BLaER1 treated with 17β-estradiol and CSF1 and Interleukin-3, amounts not matched to agents 10 nM and 100 nM (cell line): ENCODE data around the gene SLC10A1.
"Not testable (repeated sequence)": the region's sequence is repeated elsewhere in the genome, so short reads cannot be mapped to it uniquely, and the experiment has no call there.

Experiments
- H3K27ac ChIP-seq, 11 experiments: shearing (Covaris generic); formaldehyde crosslinking; 2 replicates each; pipeline ENCODE4 v1.8.1; 2022
- H3K27me3 ChIP-seq, 11 experiments: shearing (Covaris generic); formaldehyde crosslinking; 2 replicates each; pipeline ENCODE4 v1.8.1; 2022
- H3K36me3 ChIP-seq, 11 experiments: shearing (Covaris generic); formaldehyde crosslinking; 2 replicates each; pipeline ENCODE4 v1.8.1; 2022
- H3K4me1 ChIP-seq, 10 experiments: shearing (Covaris generic); formaldehyde crosslinking; 2 replicates each; pipeline ENCODE4 v1.8.1; 2022
- H3K4me2 ChIP-seq, 11 experiments: shearing (Covaris generic); formaldehyde crosslinking; 2 replicates each; pipeline ENCODE4 v1.8.1; 2022
- H3K4me3 ChIP-seq, 10 experiments: shearing (Covaris generic); formaldehyde crosslinking; 2 replicates each; pipeline ENCODE4 v1.8.1; 2022
- H3K9ac ChIP-seq, 11 experiments: shearing (Covaris generic); formaldehyde crosslinking; 2 replicates each; pipeline ENCODE4 v1.8.1; 2022
- H3K9me3 ChIP-seq, 11 experiments: shearing (Covaris generic); formaldehyde crosslinking; replicated peaks in 1 of 11; 2 replicates each; pipeline ENCODE4 v1.8.1; 2022
- H4K20me1 ChIP-seq, 11 experiments: shearing (Covaris generic); formaldehyde crosslinking; 2 replicates each; pipeline ENCODE4 v1.8.1; 2022
- Cebpa-rat ChIP-seq, 11 experiments: shearing (Covaris generic); IDR thresholded peaks; 2 replicates each; pipeline ENCODE4 v1.8.1; 2022

SLC10A1 gene

DNA sequence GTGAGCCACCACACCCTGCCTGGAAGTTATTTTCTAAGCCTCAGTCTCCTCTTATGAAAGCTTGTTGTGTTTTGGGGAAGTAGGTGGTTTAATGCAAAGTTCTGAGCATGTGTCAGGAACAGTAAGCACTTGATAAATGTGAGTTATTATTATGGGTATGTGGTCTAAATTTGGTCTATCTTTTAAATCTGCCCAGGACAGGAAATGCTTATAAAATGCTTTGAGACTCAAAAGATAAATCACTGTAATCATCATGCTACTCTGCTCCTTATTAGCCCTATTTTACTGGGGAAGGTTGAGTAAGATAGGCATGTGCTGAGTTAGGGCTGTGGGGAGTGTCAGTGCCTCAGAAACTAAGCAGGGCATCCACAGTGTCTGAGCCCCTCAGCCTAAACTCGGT lies 43.2 kb downstream of the SLC10A1 start:
- H4K20me1 ChIP-seq: no peaks in the 10 kb centered on the region
- H3K4me2 ChIP-seq: peak overlapping the region in 9 of 11 experiments; percentile 1 to 64 (median 31); a peak in 13 of 22 replicates
- no peak overlapping the region for H3K4me3 ChIP-seq
- peak overlapping the region in 2 of 11 experiments; percentile 34 to 49; a peak in 3 of 22 replicates for H3K27ac ChIP-seq
- H3K4me1 ChIP-seq: peaks cover 0 to 41% (median 13%) of the 10 kb centered on the region in 10 experiments; a peak in 18 of 20 replicates
- peaks cover 0 to 18% (median 0%) of the 10 kb centered on the region in 11 experiments; a peak in 3 of 22 replicates for H3K9me3 ChIP-seq
- no peak for TF ChIP-seq Cebpa-rat (IDR thresholded peaks at IDR 0.05)
- no peak overlapping the region for H3K9ac ChIP-seq
- no peaks in the 10 kb centered on the region for H3K36me3 ChIP-seq
- no peaks in the 10 kb centered on the region for H3K27me3 ChIP-seq

DNA sequence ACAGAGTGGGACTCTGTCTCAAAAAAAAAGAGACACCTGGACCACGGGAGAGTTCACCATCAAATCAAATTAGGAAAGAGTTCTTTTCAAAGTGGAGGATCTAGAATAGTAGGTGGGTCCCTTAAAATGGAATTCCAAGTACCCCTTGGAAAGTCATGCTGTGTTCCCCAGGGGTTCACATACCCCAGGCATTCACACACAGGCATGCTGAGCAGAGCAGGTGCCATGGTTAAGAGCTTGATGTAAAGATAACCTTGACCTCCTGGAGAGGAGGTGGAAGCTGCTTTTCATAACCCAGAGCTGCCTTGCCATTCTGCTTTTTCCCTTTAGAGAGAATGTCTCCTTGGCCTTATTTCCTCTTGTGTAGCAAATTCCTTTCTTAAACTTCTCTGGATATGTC lies 44.3 kb downstream of the SLC10A1 start:
- peak overlapping the region in 1 of 11 experiments; percentile 56; a peak in 2 of 22 replicates for H3K4me2 ChIP-seq
- no peak for TF ChIP-seq Cebpa-rat (IDR thresholded peaks at IDR 0.05)
- H3K36me3 ChIP-seq: no peaks in the 10 kb centered on the region
- H3K4me3 ChIP-seq: no peak overlapping the region
- H3K27ac ChIP-seq: 0 out of 22 replicates have a peak overlapping the region, but pooled peaks of 1 of the 11 experiments have one; percentile 49
- H3K9ac ChIP-seq: no peak overlapping the region
- H4K20me1 ChIP-seq: no peaks in the 10 kb centered on the region
- no peaks in the 10 kb centered on the region for H3K27me3 ChIP-seq
- peaks cover 0 to 18% (median 0%) of the 10 kb centered on the region in 11 experiments; a peak in 3 of 22 replicates for H3K9me3 ChIP-seq
- H3K4me1 ChIP-seq: peaks cover 0 to 35% (median 13%) of the 10 kb centered on the region in 10 experiments; a peak in 18 of 20 replicates

DNA sequence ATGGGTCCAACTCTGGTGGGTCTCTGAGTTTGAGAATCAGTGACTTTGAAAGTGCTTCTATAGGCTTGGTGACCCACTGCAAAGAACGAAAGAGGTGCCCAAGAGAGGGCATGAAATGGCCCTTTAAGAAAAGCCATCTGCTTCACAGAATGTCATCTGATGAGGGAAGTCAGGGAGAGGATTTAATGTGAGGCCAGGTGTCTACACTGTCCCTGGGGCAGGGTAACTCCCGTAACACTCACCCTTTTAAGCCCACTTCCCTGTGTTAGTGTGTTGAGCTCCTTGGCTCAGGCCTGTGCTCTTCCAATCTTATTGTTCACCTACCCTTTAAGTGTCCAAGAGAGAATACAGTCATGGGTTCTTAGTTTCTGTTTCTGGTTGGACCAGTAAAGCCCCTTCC lies 46.5 kb downstream of the SLC10A1 start:
- H3K9ac ChIP-seq: no peak overlapping the region
- H4K20me1 ChIP-seq: no peaks in the 10 kb centered on the region
- H3K36me3 ChIP-seq: no peaks in the 10 kb centered on the region
- no peaks in the 10 kb centered on the region for H3K27me3 ChIP-seq
- no peak overlapping the region for H3K4me3 ChIP-seq
- H3K4me2 ChIP-seq: no peak overlapping the region
- no peak for TF ChIP-seq Cebpa-rat (IDR thresholded peaks at IDR 0.05)
- peaks cover 0 to 18% (median 0%) of the 10 kb centered on the region in 11 experiments; a peak in 3 of 22 replicates for H3K9me3 ChIP-seq
- H3K4me1 ChIP-seq: peaks cover 6 to 34% (median 19%) of the 10 kb centered on the region in 10 experiments; a peak in 19 of 20 replicates
- no peak overlapping the region for H3K27ac ChIP-seq

DNA sequence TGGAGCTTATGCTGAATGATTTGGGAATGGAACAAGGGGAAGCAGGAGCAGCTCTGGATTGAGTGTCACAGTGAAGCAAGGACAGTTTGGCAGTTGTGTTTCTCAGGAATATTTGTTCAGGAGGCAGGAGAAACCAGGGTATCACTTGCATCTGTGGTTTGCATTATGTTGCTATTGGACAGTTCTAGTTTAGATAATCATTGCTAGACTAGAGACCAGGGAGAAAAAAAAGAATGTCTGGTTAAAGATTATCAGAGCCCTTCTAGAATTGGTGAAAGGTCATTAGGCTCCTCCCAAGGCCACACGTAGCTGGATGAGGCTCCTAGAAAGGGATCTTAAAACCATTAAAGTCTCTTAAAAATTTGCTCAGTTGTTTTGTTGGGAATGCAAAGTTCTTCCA lies 47.1 kb downstream of the SLC10A1 start:
- Histone ChIP-seq H4K20me1 (no peaks in the 10 kb centered on the region), H3K4me2 (no peak overlapping the region), H3K4me1 (peaks cover 6 to 29% (median 18%) of the 10 kb centered on the region in 10 experiments; a peak in 19 of 20 replicates), H3K36me3 (no peaks in the 10 kb centered on the region), H3K27me3 (no peaks in the 10 kb centered on the region), H3K27ac (no peak overlapping the region), H3K4me3 (no peak overlapping the region), H3K9ac (no peak overlapping the region), H3K9me3 (peaks cover under 1 to 20% (median 2%) of the 10 kb centered on the region in 11 experiments; a peak in 14 of 22 replicates)
- TF ChIP-seq Cebpa-rat (IDR thresholded peaks at IDR 0.05): no peak

DNA sequence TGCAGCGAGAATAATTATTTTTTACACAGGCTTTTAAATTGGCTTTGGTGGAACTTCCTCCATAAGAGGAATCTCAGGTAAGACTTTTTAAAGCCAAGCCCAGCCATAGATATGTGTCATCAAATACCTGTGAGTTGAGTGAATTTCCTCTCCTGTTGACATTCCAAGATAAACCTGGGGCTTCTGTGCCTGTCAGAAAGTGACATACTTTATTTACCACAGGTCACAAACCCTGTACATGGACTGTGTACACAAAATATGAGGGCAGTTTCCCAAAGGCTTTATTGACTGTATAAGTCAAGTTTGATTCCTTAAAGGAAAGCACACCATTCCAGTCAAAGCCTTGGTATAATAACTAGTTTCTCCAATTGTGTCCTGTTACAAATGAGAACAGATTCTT lies 56.0 kb downstream of the SLC10A1 start:
- peaks cover 0 to 1% (median 0%) of the 10 kb centered on the region in 10 experiments; a peak in 4 of 20 replicates for H3K4me1 ChIP-seq
- TF ChIP-seq Cebpa-rat (IDR thresholded peaks at IDR 0.05): no peak
- no peak overlapping the region for H3K4me2 ChIP-seq
- no peaks in the 10 kb centered on the region for H3K27me3 ChIP-seq
- no peaks in the 10 kb centered on the region for H3K36me3 ChIP-seq
- H4K20me1 ChIP-seq: no peaks in the 10 kb centered on the region
- H3K9me3 ChIP-seq: peaks cover 28 to 39% (median 33%) of the 10 kb centered on the region in 11 experiments
- no peak overlapping the region for H3K9ac ChIP-seq
- H3K4me3 ChIP-seq: no peak overlapping the region
- H3K27ac ChIP-seq: no peak overlapping the region

DNA sequence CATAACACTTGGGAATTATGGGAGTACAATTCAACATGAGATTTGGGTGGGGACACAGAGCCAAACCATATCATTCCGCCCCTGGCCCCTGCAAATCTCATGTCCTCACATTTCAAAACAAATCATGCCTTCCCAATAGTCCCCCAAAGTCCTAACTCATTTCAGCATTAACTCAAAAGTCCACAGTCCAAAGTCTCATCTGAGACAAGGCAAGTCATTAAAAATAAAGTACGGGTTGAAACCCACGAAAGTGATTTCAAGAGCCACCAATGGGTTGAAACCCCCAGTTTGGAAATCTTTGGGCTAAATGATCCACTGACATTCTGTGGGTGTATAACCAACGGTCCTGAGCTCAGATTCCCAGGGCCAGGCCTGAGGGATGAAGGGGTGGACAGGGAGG lies 60.6 kb downstream of the SLC10A1 start:
- H3K36me3 ChIP-seq, H3K9me3 ChIP-seq, H3K4me3 ChIP-seq, H3K4me1 ChIP-seq, H3K27me3 ChIP-seq, H3K4me2 ChIP-seq, H3K27ac ChIP-seq, H4K20me1 ChIP-seq, H3K9ac ChIP-seq: not testable (repeated sequence)

DNA sequence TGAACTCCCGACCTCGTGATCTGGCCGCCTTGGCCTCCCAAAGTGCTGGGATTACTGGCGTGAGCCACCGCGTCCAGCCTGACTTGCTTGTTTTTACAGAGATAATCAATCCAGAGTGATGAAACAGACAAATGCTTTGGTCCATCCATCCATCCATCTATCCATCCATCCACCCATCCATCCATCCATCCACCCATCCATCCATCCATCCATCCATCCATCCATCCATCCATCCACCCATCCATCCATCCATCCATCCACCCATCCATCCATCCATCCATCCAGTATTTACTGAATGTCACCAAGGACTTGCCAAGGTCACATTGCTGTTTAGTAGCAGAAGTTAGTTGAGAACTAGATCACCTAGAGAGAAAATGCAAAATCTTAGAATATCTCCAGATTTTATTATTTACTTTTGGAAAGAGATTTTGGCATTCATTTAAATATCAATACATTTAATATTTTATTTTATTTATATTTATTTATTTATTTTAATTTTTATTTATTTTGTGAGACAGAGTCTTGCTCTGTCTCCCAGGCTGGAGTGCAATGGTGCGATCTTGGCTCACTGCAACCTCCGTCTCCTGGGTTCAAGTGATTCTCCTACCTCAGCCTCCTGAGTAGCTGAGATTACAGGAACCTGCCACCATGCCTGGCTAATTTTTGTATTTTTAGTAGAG lies 65.0 kb downstream of the SLC10A1 start:
- not testable (repeated sequence) for H3K27ac ChIP-seq, H3K4me3 ChIP-seq, H3K27me3 ChIP-seq, H4K20me1 ChIP-seq, H3K9ac ChIP-seq, H3K9me3 ChIP-seq, H3K4me2 ChIP-seq, H3K36me3 ChIP-seq
- H3K4me1 ChIP-seq: peaks cover 0 to 22% (median 4%) of the 10 kb centered on the region in 10 experiments; a peak in 9 of 20 replicates

DNA sequence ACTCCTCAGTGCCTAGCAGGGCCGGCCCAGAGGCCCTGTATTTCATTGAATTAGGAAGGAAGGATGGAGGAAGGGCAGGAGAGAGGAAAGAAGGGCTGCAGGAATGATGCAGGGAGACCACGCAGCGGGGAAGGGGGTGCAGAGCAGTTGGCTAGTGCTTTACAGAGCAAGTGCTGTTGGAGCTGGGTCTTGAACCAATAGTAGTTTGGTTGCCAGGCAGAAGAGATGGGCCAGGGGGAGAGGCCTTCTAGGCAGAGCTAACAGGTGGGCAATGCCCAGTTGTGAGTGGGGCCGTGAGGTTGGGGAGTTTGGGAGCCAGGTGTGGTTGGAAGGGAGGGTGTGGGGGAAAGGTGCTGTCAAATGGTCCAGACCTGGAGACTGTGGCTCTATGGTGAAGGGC lies 69.2 kb downstream of the SLC10A1 start:
- no peaks in the 10 kb centered on the region for H3K36me3 ChIP-seq
- no peak overlapping the region for H3K27ac ChIP-seq
- H4K20me1 ChIP-seq: no peaks in the 10 kb centered on the region
- peaks cover 8 to 45% (median 20%) of the 10 kb centered on the region in 10 experiments for H3K4me1 ChIP-seq
- H3K4me3 ChIP-seq: no peak overlapping the region
- no peak overlapping the region; a peak in 1 of 22 replicates for H3K9ac ChIP-seq
- TF ChIP-seq Cebpa-rat (IDR thresholded peaks at IDR 0.05): no peak
- H3K9me3 ChIP-seq: no peaks in the 10 kb centered on the region
- peak overlapping the region in 2 of 11 experiments; percentile 73 to 82; a peak in 2 of 22 replicates for H3K4me2 ChIP-seq
- H3K27me3 ChIP-seq: no peaks in the 10 kb centered on the region

DNA sequence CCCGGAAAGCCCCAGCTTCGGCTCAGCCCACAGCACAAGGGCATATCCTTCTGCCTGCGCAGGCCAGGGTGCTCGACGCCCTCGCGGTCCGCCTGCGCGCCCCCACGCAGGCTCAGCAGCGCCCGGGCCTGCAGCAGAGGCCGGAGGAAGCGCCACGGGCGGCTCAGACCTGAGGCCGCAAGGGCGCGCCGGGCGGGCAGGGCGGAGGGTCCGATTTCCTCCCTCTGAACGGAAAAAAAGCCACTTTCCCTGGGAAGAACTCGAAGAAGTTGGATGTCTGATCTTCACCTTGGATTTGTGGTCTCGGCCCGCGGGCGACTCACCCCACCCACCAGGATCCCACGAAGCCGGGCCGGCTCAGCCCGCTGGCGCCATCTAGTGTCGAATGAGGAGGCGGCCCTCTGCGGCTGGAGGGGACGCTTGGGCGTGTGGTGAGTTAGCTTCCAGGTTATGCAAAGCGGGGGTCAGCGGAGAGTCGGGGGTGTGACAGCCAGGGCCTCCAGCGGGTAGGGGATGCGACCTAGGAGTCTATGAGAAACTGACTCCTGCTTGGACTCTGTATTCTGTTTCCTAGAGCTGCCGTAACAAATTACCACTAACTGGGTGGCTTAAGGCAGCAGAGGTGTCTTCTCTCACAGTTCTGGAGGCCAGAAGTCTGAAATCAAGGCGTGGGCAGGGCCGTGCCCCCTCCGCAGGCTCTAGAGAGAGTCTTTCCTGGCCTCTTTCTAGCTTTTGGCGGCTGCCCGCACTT lies 70.1 kb downstream of the SLC10A1 start:
- Histone ChIP-seq H3K9me3 (no peaks in the 10 kb centered on the region), H3K9ac (peak overlapping the region; percentile 42 to 73 (median 59); a peak in 19 of 22 replicates), H3K36me3 (no peaks in the 10 kb centered on the region), H3K27me3 (no peaks in the 10 kb centered on the region), H4K20me1 (no peaks in the 10 kb centered on the region), H3K4me1 (peaks cover 8 to 45% (median 20%) of the 10 kb centered on the region in 10 experiments), H3K4me3 (peak overlapping the region in 9 of 10 experiments; percentile 26 to 63 (median 43); a peak in 15 of 20 replicates), H3K27ac (peak overlapping the region in 5 of 11 experiments; percentile 8 to 51 (median 34); a peak in 5 of 22 replicates), H3K4me2 (peak overlapping the region; percentile 61 to 90 (median 78))
- no peak for TF ChIP-seq Cebpa-rat (IDR thresholded peaks at IDR 0.05)
